ENCODE results near the gene TNK1.

DNA sequence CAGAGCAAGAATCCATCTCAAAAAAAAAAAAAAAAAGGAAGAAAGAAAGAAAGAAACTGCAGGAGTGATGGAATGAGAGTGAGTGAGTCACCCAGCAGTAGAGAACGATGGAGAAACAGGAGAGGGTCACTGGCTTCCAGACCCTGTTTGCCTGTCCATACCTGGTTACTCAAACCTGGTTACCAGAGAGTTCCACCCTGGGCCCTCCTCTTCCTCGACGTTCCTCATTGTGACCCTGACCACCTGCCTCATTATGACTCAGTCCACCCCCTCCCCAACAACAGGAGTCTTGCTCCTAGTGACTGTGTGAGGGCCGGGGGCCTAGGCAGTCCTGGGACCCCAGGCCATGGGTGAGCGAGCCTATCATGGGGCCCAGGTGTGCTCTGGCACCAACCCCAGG is 47.7 kb downstream of the TNK1 start, which contains the start of gene SPEM3:
- no peak for TF ChIP-seq POLR2A (IDR thresholded peaks at IDR 0.05)
- TF ChIP-seq, protein P1, sequence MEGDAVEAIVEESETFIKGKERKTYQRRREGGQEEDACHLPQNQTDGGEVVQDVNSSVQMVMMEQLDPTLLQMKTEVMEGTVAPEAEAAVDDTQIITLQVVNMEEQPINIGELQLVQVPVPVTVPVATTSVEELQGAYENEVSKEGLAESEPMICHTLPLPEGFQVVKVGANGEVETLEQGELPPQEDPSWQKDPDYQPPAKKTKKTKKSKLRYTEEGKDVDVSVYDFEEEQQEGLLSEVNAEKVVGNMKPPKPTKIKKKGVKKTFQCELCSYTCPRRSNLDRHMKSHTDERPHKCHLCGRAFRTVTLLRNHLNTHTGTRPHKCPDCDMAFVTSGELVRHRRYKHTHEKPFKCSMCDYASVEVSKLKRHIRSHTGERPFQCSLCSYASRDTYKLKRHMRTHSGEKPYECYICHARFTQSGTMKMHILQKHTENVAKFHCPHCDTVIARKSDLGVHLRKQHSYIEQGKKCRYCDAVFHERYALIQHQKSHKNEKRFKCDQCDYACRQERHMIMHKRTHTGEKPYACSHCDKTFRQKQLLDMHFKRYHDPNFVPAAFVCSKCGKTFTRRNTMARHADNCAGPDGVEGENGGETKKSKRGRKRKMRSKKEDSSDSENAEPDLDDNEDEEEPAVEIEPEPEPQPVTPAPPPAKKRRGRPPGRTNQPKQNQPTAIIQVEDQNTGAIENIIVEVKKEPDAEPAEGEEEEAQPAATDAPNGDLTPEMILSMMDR (IDR thresholded peaks at IDR 0.05), result no peak
- TF ChIP-seq POLR2AphosphoS5 (IDR thresholded peaks at IDR 0.05), result no peak

Data from transverse colon (tissue), 4 donors.